Measurements from ENCODE around the gene DIAPH3. TPM values are rescaled to one million over a fixed set of nuclear protein-coding genes. Genes with fewer than 3 reads are reported as not detected.
A peak's percentile ranks its signal among the peaks of the same experiment; 100 is the strongest.

Gene DIAPH3
- total and polyA plus RNA-seq, 2 experiments from 2014 or later, result 2.9 to 5.2 TPM

DNA sequence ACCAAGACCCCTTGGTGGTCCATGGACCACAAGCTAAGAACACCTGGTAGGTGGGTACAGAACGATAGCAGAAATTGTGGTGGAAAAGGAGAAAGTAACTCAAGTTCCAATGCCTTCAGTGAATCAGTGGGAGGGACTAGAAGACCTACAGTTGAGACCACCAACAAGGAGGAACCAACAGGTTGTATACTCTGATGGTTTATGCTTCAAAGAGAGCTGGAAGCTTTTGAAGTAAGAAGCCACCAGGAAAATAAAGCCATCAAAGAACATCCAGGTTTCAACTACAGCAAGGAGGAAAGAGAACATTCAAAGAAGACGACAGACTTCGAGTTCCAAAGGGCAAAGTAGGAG, 42.4 kb downstream of the DIAPH3 start:
- Histone ChIP-seq H3K4me3 (no peak overlapping the region), H3K4me1 (ENCODE audit: low read depth) (peaks cover 6% of the 10 kb centered on the region), H3K27me3 (no peaks in the 10 kb centered on the region), H3K27ac (no peak overlapping the region), H3K9me3 (ENCODE audit: low read depth) (no peaks in the 10 kb centered on the region), H3K36me3 (no peaks in the 10 kb centered on the region)
- TF ChIP-seq, protein P1, sequence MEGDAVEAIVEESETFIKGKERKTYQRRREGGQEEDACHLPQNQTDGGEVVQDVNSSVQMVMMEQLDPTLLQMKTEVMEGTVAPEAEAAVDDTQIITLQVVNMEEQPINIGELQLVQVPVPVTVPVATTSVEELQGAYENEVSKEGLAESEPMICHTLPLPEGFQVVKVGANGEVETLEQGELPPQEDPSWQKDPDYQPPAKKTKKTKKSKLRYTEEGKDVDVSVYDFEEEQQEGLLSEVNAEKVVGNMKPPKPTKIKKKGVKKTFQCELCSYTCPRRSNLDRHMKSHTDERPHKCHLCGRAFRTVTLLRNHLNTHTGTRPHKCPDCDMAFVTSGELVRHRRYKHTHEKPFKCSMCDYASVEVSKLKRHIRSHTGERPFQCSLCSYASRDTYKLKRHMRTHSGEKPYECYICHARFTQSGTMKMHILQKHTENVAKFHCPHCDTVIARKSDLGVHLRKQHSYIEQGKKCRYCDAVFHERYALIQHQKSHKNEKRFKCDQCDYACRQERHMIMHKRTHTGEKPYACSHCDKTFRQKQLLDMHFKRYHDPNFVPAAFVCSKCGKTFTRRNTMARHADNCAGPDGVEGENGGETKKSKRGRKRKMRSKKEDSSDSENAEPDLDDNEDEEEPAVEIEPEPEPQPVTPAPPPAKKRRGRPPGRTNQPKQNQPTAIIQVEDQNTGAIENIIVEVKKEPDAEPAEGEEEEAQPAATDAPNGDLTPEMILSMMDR (IDR thresholded peaks at IDR 0.05; ENCODE audit: low read depth, low read length), result no peak
- DNase-seq (ENCODE audit: low read depth in 1 of 2, low spot score in 1 of 2), result no peak

DNA sequence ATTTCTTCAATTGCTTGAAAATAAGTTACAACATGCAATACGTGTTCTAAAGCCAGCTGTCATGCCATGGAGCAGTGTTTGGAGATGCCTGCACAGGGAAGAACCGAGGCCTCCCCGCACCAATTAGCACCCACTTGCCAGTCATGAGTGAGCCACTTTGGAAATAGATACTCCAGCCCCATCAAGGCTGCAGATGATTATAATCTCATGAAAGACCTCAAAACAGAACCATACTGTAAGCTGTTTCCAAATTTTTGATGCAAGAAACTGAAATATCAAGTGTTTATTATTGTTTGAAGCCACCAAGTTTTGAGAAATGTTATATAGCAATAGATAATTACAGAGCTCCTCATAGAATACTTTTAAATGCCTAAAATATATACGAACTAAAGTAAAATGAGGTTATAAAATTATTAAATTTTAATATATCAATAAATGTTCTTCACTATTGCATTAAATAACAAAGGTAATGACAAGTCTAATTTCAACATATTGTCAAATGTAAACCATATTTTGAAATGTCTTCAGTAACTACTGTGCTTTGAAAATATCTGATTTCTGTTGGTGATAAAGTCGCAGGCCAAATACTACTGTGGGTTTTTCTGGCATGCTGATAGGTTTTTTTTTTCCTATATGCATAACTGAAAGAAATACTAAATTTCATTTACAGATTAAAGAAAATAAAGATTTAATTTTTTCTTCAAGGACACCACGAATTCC, 43.0 kb downstream of the DIAPH3 start:
- no peaks in the 10 kb centered on the region for H3K36me3 ChIP-seq
- H3K27ac ChIP-seq, result no peak overlapping the region
- peaks cover 6% of the 10 kb centered on the region for H3K4me1 ChIP-seq (ENCODE audit: low read depth)
- DNase-seq (ENCODE audit: low read depth in 1 of 2, low spot score in 1 of 2), result no peak
- TF ChIP-seq, protein P1 (IDR thresholded peaks at IDR 0.05; ENCODE audit: low read depth, low read length), result no peak
- no peaks in the 10 kb centered on the region for H3K9me3 ChIP-seq (ENCODE audit: low read depth)
- no peak overlapping the region for H3K4me3 ChIP-seq
- H3K27me3 ChIP-seq, result no peaks in the 10 kb centered on the region

DNA sequence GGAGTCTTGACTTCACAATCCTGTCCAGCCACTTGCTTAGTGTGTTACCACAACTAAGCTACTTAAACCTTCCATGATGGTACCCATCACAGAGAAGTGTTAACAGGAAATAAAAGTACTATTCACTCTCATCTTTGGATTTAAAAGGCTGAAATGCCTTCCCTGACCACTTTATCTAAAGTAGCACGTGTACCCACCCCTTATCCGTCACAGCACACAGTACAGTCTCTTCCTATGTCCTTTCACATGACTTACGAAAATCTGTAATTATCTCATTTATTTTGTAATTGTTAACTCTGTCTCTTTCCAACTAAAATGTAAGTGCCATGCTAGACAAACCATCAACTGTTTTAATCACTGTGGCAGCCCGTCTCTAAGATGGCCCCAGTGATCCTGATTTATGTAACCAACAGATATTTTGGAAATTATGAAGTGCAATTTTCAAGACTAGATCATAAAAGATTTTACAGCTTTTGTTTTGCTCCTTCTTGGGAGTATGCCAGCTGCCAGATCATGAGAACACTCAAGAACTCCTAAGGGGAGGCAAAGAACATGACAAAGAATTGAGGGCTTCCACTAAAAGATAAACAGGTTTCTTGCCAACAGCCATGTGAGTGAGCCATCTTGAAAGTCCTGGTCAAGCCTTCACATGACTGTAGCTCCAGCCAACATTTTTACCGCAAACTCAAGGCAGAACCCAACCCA, 44.9 kb downstream of the DIAPH3 start:
- H3K27me3 ChIP-seq, result no peaks in the 10 kb centered on the region
- H3K27ac ChIP-seq, result no peak overlapping the region
- peaks cover 5% of the 10 kb centered on the region for H3K9me3 ChIP-seq (ENCODE audit: low read depth)
- DNase-seq (ENCODE audit: low read depth in 1 of 2, low spot score in 1 of 2), result peak in 1 of 2 donors; percentile 18
- H3K36me3 ChIP-seq, result no peaks in the 10 kb centered on the region
- TF ChIP-seq, protein P1 (IDR thresholded peaks at IDR 0.05; ENCODE audit: low read depth, low read length), result no peak
- no peak overlapping the region for H3K4me3 ChIP-seq
- peaks cover 6% of the 10 kb centered on the region for H3K4me1 ChIP-seq (ENCODE audit: low read depth)

DNA sequence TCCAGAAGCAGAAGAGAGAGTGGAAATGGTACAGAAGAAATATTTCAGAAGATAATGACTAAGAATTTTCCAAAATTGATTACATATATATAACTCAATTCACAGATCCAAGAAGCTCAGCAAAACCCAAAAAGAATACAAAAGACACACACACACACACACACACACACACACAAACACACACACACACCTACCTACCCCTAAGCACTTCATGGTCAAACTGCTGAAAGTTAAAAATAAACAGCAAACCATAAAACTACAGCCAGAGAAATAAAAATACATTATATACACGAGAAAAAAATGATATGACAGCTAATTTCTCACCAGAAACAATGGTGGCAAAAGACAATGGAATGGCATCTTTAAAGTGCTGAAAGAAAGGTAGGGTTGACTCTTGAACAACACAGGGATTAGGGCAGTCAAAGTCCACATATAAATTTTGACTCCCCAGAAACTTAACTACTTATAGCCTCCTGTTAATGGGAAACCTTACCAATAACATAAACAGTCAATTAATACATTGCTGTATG, 49.2 kb downstream of the DIAPH3 start:
- no peak for DNase-seq (ENCODE audit: low read depth in 1 of 2, low spot score in 1 of 2)
- H3K4me3 ChIP-seq, result no peak overlapping the region
- no peak overlapping the region for H3K27ac ChIP-seq
- no peaks in the 10 kb centered on the region for H3K27me3 ChIP-seq
- TF ChIP-seq, protein P1 (IDR thresholded peaks at IDR 0.05; ENCODE audit: low read depth, low read length), result no peak
- peaks cover 5% of the 10 kb centered on the region for H3K9me3 ChIP-seq (ENCODE audit: low read depth)
- H3K4me1 ChIP-seq (ENCODE audit: low read depth), result no peaks in the 10 kb centered on the region
- no peaks in the 10 kb centered on the region for H3K36me3 ChIP-seq

DNA sequence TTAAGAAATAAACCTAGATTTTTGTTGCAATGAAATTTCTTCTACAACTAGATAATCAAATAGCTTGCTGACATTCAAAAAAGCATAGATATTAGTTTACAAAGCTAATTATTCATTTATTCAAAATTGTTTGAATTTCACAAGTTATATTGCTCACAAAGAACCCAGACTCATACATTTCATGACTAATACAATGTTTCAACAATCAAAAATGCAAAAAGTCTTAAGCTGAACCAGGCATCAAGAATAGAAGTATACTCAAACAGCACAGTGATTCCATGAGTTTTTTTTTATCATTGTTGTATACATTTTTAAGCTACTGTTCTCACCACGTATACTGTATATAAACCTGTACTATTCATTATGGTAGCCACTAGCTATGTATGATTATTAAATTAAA, 51.0 kb downstream of the DIAPH3 start:
- H3K27ac ChIP-seq, result no peak overlapping the region
- no peak overlapping the region for H3K4me3 ChIP-seq
- peaks cover 6% of the 10 kb centered on the region for H3K4me1 ChIP-seq (ENCODE audit: low read depth)
- peak in 1 of 2 donors; percentile 19 for DNase-seq (ENCODE audit: low read depth in 1 of 2, low spot score in 1 of 2)
- TF ChIP-seq, protein P1 (IDR thresholded peaks at IDR 0.05; ENCODE audit: low read depth, low read length), result no peak
- H3K36me3 ChIP-seq, result no peaks in the 10 kb centered on the region
- no peaks in the 10 kb centered on the region for H3K27me3 ChIP-seq
- H3K9me3 ChIP-seq (ENCODE audit: low read depth), result peaks cover 5% of the 10 kb centered on the region

Measured in cardiac muscle cell (in vitro differentiated cells and primary cell).